GM21360 (cell line): ENCODE data around the gene TULP4.
"Not testable (repeated sequence)": the region's sequence is repeated elsewhere in the genome, so short reads cannot be mapped to it uniquely, and the experiment has no call there.

ENCODE experiments used
- ATAC-seq: cut with Tn5 transposase; IDR thresholded peaks from one replicate; pipeline ENCODE4 v1.9.1; 2021; ENCODE audit warnings: mild to moderate bottlenecking, moderate library complexity; ENCODE audit not compliant: unreplicated experiment

TULP4 gene

DNA sequence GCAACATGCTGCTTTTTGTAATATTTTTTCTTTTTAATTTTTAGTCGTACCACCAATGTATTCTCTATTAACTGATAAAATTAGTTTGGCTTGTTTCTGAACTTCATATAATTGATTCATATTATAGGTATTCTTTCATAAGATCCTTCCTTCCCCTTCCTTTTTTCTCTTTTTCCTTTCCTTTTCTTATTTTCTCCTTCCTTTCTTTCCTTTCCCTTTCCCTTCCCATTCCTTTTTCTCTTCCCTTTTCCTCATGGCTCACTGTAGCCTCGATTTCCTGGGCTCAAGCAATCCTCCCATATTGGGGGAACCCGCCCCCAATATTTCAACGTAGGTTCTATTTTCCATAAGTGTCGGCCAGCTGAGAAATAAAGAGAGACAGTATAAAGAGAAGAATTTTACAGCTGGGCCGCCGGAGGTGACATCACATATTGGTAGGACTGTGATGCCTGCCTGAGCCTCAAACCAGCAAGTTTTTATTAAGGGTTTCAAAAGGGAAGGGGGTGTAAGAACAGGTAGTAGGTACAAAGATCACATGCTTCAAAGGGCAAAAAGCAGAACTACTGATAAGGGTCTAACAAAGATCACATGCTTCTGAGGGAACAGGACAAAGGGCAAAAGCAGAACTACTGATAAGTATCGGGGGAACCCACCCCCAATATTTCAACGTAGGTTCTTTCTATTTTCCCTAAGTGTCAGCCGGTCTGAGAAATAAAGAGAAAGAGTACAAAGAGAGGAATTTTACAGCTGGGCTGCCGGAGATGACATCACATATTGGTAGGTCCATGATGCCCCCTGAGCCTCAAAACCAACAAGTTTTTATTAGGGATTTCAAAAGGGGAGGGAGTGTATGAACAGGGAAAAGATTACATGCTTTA, 16.1 kb upstream of the TULP4 start:
- ATAC-seq, result not testable (repeated sequence)

DNA sequence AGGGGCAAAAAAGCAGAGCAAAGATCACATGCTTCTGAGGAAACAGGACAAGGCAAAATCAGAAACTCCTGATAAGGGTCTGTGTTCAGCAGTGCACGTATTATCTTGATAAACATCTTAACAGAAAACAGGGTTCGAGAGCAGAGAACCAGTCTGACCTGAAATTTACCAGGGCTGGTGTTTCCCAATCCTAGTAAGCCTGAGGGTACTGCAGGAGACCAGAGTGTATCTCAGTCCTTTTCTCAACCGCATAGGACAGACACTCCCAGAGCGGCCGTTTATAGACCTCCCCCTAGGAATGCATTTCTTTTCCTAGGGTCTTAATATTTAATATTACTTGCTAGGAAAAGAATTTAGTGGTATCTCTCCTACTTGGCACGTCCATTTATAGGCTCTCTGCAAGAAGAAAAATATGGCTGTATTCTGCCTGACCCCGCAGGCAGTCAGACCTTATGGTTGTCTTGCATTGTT, 15.4 kb upstream of the TULP4 start:
- ATAC-seq, result not testable (repeated sequence)

DNA sequence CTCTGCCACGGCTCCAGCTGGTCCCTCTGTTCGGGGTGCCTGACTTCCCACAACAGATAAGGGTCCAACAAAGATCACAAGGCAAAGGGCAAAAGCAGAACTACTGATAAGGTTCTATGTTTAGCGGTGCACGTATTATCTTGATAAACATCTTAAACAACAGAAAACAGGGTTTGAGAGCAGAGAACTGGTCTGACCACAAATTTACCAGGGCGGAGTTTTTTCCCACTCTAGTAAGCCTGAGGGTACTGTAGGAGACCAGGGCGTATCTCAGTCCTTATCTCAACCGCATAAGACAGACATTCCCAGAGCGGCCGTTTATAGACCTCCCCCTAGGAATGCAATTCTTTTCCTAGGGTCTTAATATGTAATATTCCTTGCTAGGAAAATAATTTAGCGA, 14.6 kb upstream of the TULP4 start:
- ATAC-seq, result not testable (repeated sequence)

DNA sequence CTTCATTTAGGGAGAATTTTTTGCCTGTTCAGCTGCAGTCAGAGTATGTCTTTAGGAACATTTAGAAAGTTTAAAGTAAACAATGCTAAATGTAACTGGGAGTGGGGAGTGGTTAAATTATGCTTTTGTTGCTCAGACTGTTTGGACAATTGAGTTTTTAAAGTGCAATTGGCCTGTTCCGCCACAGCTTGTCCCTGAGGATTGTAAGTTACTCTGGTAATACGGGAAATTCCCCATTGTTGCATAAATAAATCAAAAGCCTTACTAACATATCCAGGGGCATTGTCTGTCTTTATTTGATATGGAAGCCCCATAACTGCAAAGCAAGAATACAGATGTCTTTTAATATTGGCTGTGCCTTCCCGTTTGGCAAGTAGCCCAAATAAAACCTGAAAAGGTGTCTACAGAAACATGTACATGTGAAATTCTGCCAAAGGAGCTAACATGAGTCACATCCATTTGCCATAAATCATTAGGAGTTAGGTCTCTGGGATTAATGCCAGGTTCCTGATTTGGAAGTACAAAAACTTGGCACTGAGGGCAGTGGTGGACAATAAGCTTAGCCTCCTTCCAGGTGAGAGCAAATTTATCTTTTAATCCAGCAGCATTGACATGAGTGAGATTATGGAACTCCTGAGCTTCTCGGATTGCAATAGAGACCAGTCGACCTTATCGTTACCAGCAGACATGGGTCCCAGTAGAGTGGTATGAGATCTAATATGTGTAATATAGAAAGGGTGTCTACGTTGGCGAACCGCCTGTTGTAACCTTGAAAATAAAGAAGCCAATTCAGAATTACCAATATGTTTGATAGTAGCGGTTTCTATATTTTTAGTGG, 11.7 kb upstream of the TULP4 start:
- not testable (repeated sequence) for ATAC-seq

DNA sequence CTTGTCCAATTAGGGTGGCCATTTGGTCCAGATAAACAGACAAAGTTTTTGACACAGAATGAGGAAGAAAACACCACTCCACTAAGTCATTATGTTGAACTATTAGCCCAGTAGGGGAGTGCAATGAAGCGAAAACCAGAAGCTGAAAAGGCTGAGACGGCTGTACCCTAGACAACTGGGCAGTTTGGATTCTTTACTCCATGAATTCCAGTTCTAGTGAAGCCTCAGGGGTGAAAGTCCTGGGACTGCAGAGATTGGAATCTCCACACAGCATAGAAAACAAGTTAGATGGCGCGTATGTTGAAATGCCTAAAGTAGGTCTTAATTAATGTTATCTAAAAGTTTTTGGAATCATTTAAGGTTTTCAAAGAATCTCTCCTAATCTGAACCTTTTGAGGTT, 10.7 kb upstream of the TULP4 start:
- not testable (repeated sequence) for ATAC-seq

DNA sequence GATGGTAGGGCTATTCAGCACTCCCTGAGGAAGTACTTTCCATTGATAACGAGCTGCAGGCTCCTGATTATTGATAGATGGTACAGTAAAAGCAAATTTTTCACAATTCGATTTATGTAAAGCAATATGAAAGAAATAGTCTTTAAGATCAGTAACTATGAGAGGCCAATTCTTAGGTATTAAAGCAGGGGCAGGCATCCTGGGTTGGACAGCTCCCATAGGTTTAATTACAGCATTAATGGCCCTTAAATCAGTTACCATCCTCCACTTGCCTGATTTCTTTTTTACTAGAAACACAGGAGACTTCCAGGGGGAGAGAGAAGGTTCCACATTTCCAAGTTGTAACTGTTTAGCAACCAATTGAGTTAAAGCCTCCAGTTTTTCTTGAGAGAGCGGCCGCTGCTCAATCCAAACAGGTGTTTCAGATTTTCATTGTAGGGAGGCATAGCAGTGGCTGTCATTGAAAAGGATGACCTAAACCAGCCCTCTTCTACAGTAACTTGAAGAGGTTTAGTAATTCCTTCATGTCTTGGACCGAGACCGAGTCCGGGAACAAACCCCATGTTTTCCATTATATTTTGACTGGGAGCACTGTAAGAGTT, 10.0 kb upstream of the TULP4 start:
- ATAC-seq, result not testable (repeated sequence)

DNA sequence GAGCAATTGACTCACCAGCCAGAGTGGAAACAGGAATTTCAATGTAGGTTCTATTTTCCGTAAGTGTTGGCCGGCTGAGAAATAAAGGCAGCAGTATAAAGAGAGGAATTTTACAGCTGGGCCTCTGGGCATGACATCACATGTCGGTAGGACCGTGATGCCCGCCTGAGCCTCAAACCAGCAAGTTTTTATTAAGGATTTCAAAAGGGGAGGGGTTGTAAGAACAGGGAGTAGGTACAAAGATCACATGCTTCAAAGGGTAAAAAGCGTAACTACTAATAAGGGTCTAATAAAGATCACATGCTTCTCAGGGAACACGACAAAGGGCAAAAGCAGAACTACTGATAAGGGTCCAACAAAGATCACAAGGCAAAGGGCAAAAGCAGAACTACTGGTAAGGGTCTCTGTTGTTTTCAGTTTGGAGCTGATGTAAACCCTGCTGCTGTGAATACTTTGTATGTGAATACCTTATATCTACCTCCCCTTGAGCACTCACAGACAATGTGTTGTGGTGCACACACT, 9.0 kb upstream of the TULP4 start:
- ATAC-seq, result no peak

DNA sequence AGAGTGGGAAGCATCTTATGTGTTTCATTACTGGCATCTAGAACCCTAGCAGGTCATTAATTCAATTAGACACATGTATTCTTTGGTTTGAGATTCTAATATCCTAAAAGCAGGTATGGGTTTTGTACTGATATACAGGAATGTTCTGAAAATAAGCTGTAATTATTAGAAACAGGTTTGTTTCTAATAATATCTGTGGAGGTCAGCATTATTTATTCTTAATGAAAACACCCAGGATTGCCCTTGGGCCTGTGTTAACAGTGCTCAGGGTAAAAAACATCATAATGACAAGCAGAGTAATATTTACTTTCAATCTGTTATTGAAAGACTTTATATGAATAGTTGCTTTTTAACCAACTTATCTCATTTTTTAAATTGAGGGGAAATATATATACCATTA, 8.0 kb upstream of the TULP4 start:
- no peak for ATAC-seq

DNA sequence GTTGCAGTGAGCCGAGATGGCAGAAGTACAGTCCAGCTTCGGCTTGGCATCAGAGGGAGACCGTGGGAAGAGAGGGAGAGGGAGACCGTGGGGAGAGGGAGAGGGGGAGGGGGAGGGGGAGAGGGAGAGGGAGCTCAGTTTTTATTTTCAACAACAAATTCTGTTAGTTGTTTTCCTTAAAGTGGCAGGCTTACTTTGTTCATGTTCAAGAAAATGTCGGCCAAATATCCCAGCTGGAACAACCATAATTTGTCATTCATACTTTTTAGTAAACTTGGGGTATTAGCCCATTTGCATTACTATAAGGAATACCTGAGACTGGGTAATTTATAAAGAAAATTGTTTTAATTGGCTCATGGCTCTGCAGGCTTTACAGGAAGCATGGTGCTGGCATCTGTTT, 2.5 kb upstream of the TULP4 start:
- no peak for ATAC-seq

DNA sequence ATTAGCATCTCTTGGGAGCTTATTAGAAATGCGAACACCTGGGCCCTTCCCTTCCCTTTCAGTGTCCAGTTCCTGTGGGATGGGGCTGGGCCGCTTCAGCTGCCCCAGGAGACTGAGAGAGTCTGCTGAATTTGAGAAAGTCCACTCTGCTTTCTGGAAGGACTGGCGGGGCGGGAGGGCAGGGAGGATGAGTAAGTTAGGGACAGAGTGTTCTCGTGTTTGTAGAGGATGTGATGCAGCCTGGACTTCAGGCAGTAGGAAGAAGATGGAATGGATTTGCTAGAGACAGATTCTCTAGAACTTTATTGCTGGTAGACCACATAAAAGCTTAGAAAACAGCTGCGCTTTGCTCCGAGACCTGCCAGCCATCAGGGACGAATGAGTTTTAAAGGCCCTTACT, 1.1 kb upstream of the TULP4 start:
- no peak for ATAC-seq

DNA sequence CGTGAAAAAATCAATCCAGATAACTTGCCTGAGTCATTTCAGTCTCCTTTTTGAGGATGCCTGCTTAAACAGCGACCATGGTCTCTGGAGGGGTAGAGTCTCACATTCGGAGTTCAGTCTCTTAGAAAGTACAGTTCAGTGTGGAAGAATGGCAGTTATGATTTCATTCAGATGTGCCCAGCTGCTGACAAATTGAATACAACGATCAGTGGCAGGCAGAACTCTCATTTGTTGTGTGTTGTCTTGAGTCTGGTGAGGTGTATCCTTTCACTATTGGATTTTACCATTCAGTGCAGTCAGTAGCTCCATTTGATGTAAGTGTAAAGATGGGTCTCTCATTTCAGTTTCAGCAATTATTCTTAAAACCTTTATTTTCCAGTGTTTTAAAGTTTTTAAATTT, 639 bp upstream of the TULP4 start:
- no peak for ATAC-seq

DNA sequence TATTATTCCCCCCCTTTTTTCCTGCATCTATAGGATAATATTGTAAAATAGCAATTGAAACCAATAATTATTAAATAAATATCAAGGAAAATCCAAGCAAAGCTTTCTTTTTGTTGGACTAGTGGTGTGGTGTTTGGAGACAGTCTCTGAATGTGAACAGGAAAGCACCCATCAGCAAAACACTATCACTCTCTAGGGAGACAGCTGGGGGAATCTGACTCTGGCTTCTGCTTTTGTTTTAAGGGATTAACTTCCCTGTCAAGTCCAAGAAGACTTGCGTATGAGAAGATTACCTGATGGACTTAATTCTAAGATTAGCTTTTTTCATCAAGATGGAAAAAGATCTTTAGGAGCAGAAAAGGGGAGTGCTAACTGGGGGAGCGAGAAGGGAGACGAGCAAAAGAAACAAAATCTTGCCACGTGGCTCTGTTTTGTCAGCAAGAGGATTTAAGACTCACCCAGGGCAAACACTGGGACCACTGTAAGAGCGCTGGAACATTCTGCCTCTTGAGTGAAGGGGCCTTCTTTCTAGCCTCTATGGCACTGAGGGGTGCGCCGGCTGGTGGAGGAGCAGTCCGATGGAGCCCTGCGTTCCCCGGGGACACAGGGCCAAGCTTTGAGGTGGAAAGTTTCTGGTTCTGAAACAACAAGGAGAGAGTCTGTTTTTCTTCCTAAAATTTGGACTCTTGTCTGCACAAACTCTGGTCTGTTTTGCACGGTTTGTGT, 570 bp downstream of the TULP4 start:
- ATAC-seq, result no peak

DNA sequence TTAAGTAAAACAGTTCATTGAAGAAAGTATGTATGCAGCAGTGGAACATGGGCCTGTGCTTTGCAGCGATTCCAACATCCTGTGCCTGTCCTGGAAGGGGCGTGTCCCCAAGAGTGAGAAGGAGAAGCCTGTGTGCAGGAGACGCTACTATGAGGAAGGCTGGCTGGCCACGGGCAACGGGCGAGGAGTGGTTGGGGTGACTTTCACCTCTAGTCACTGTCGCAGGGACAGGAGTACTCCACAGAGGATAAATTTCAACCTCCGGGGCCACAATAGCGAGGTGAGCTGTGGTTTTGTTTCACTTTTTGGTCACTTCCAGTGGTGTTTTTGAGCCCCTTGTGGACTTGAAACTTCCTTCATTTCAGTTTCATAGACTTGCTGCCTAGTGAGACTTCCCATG, 1.7 kb downstream of the TULP4 start:
- ATAC-seq, result peak; percentile 59

DNA sequence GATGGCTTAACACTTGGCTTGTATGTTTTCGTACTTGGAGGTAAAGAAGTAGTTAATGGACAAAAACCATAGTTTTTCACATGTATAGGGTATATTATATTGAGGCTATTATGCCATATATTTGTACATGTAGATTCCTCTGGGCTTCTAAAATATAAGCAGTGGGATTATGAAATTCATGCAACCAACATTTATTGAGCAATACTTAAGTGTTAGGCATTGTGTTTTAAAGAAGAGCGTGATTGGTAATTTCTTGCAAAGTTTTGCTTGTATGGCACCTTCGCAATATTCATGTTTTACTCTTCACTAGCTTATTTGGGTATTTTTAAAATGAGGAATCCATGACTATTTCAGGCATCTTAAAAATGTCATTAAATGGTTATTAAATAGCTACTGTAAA, 2.5 kb downstream of the TULP4 start:
- ATAC-seq, result no peak

DNA sequence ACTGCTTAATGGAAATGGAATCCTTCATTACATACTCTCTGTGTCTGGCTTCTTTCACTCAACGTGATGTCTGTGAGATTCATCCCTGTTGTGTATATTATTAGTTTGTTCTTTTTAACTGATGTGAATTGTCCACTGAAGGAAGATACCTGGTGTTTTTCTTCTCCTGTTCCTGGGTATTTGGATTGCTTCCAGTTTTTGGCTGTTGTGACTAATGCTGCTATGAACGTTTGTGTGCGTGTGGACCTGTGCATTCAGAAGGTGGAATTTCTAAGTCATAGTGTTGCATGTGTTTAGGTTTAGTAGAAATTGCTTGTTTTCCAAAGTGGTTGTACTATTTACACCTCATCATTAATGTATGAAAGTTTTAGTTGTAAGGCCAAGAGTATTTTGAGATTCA, 3.8 kb downstream of the TULP4 start:
- no peak for ATAC-seq

DNA sequence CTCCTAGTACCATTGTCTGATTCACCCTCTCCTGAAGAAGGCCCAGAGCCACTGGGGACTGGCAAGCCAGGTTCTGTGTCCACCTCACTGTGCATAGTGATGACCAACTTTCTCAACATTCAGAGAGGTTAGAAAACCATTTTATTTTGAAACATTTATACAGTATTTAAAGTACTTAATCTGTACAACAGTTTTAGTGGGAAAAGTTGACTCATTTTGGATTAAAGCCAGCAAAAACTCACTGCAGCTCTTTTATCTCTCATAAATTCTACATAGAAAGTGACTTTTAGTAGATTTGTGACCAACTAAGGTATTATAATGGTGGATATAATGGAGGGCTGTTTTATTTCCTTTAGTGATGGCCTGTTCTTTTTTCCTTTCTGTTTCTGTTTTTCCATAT, 9.7 kb downstream of the TULP4 start:
- no peak for ATAC-seq

DNA sequence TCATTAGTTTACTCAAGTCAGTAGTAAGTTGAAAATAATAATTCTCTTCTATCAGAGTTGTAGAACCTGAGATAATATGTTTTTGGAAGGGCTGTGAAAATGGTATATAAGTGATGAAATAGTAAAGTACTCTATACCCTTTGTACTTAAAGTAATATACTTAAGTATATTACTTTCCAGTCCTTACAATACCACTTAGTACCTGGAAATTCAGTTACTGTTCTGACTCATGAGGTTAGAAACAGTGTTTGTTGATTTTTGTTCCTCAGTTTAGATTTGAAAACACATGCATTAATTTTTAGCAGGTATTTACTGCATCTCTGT, 10.1 kb downstream of the TULP4 start:
- ATAC-seq, result no peak

DNA sequence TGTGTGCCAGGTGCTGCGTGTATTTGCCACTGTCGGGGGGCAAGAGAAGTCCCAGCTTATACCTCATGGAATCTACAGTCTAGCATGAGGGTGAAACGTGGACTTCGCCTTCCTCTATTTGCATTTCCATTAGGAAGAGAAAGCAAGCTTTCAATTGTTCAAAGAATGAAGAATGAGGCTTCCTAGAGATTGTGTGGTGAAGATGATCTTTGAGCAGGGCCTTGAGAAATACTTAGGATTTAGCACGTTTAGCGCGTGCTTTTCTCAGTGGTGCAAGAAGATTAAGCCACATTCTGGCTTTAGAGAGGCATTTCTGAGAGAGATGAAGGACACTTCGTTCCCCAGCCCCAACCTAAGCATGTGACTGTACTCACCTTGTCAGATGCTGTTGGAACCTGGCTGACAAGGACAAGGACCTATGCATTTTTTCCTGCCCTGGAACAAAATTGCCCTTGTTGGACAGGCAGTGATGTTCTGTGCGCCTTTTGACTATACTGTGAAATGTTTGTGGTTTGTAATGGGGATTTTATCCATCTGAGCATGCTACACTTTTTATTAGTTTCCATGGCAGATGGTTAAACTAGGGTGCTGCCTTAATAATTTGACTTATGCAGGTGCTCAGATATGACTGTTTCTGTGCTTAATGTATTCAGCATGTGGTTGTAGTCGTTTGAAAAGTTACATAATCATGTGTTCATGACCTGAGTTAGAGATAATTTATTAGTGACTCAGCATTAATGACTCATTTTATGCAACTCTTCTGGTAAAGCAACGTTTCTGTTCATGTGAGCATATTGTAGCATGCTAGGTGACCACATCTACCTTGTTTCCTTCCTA, 10.7 kb downstream of the TULP4 start:
- ATAC-seq, result peak; percentile 53

DNA sequence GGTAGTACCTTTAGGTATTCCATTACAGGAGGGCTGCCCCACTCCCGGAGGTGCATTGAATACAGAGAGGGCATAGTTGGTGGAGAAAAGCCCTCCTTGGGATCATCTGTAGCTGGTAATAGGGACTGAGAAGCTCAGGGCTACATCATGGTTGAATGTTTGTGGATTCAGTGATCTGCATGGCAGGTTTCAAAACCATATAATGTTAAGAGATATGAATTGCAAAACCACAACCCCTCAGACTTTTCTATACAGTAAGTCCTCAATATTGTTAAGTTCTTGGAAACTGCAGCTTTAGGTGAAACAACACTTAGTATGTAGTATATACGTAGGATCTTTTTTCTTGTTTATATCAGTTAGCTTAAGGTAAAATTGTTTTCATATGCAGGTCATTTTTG, 11.3 kb downstream of the TULP4 start:
- ATAC-seq, result peak; percentile 31

DNA sequence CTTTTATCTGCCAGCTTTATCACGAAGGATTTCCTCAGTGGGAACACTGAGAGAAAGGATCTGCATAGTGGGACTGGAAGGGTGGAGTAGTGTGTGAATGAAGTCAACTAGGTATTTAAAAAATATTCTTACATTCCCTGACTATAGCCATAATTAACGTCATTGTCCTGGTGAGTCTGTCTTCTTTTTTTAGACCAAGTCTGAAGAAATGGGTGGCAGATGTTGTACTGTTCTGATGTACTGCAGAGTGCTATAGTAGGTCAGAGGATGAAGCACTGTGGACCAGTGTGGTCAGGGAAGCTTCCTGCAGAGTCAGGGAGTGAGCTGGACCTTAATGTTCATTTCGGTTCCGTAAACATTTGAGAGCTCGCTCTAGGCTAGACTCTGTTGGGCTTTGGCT, 11.9 kb downstream of the TULP4 start:
- no peak for ATAC-seq
